ENCODE measurements around the gene BPIFB4.

Gene BPIFB4

GRCh38 chr20:33072362-33072761, 7.1 kb upstream of the BPIFB4 start:
- Histone ChIP-seq H3K27me3 (replicated peaks) (no peaks in the 10 kb centered on the region), H3K36me3 (replicated peaks) (no peaks in the 10 kb centered on the region), H3K4me3 (ENCODE audit: low read depth, low read length) (no peak overlapping the region), H3K27ac (no peak overlapping the region)
- no peak for TF ChIP-seq CTCF (IDR thresholded peaks at IDR 0.05; ENCODE audit: low read depth, low read length, missing control alignments)
- in situ Hi-C loops (cut with HindIII; ENCODE audit: low pct_ligation_motif_present, low sequenced_read_pairs), result no loop called here
- no peak for DNase-seq

- in situ Hi-C loops (cut with HindIII; ENCODE audit: low pct_ligation_motif_present, low sequenced_read_pairs), result no loop called here
- no peak for DNase-seq
- Histone ChIP-seq H3K36me3 (replicated peaks) (no peaks in the 10 kb centered on the region), H3K4me3 (ENCODE audit: low read depth, low read length) (no peak overlapping the region), H3K27me3 (replicated peaks) (no peaks in the 10 kb centered on the region), H3K27ac (no peak overlapping the region)
- TF ChIP-seq CTCF (IDR thresholded peaks at IDR 0.05; ENCODE audit: low read depth, low read length, missing control alignments), result no peak
Measured at GRCh38 chr20:33072813-33073212, 6.6 kb upstream of the BPIFB4 start.

- Histone ChIP-seq H3K27me3 (replicated peaks) (no peaks in the 10 kb centered on the region), H3K36me3 (replicated peaks) (no peaks in the 10 kb centered on the region), H3K27ac (no peak overlapping the region), H3K4me3 (ENCODE audit: low read depth, low read length) (no peak overlapping the region)
- no peak for TF ChIP-seq CTCF (IDR thresholded peaks at IDR 0.05; ENCODE audit: low read depth, low read length, missing control alignments)
- in situ Hi-C loops (cut with HindIII; ENCODE audit: low pct_ligation_motif_present, low sequenced_read_pairs), result no loop called here
- DNase-seq, result no peak
Measured at GRCh38 chr20:33074675-33075074, 4.8 kb upstream of the BPIFB4 start.

GRCh38 chr20:33075281-33075680, 4.2 kb upstream of the BPIFB4 start:
- DNase-seq, result no peak
- Histone ChIP-seq H3K4me3 (ENCODE audit: low read depth, low read length) (no peak overlapping the region), H3K27ac (no peak overlapping the region), H3K27me3 (replicated peaks) (no peaks in the 10 kb centered on the region), H3K36me3 (replicated peaks) (no peaks in the 10 kb centered on the region)
- in situ Hi-C loops (cut with HindIII; ENCODE audit: low pct_ligation_motif_present, low sequenced_read_pairs), result no loop called here
- TF ChIP-seq CTCF (IDR thresholded peaks at IDR 0.05; ENCODE audit: low read depth, low read length, missing control alignments), result no peak

- no peak for DNase-seq
- no peaks in the 10 kb centered on the region for H3K36me3 ChIP-seq (replicated peaks)
- in situ Hi-C loops (cut with HindIII; ENCODE audit: low pct_ligation_motif_present, low sequenced_read_pairs), result no loop called here
- H3K27me3 ChIP-seq (replicated peaks), result no peaks in the 10 kb centered on the region
- TF ChIP-seq CTCF (IDR thresholded peaks at IDR 0.05; ENCODE audit: low read depth, low read length, missing control alignments), result peak; percentile 54
- no peak overlapping the region for H3K4me3 ChIP-seq (ENCODE audit: low read depth, low read length)
- no peak overlapping the region for H3K27ac ChIP-seq
Measured at GRCh38 chr20:33076662-33077372, 2.6 kb upstream of the BPIFB4 start.

All from brain microvascular endothelial cell (primary cell).